AG09319 (cell line): ENCODE results near the gene MNS1.

Experiments
- DNase-seq: peaks from one replicate; pipeline ENCODE4 v3.0.0-alpha.2; 2010; ENCODE audit warnings: low read depth; ENCODE audit errors: extremely low read depth
- TF ChIP-seq, protein P1 (sequence below): IDR thresholded peaks from 2 replicates; pipeline ENCODE4 v1.5.1; 2011; ENCODE audit warnings: low read depth, mild to moderate bottlenecking, inconsistent platforms, low read length, moderate library complexity

MNS1 gene

DNA sequence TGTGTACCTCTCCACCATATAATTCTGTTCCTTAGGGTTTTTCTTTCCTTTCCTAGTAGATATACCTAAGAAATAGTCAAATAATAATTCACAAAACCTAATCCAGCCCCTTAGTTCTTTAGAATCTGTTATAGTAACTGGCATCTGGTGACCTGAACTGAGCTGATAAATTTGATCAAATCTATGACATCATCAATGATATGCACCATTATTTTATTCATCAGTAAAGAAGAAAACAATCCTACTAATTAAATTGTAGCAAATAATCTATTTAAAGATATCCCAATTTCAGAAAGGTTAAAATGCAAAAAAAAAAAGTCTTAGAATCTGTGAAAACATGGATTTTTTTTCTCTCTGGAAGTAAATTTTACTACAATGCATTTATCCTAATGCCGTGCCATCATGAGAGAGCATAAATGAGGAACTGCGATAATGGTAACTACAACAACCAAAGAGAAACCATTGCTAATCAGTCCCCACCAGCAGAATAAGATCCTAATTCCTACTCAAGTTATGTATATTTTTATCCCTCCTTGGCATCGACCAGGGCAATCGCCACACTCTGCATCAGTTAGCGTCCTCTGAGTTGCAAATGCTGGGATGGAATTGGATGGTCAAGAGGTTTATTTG, 6.6 kb upstream of the MNS1 start:
- TF ChIP-seq, protein P1, sequence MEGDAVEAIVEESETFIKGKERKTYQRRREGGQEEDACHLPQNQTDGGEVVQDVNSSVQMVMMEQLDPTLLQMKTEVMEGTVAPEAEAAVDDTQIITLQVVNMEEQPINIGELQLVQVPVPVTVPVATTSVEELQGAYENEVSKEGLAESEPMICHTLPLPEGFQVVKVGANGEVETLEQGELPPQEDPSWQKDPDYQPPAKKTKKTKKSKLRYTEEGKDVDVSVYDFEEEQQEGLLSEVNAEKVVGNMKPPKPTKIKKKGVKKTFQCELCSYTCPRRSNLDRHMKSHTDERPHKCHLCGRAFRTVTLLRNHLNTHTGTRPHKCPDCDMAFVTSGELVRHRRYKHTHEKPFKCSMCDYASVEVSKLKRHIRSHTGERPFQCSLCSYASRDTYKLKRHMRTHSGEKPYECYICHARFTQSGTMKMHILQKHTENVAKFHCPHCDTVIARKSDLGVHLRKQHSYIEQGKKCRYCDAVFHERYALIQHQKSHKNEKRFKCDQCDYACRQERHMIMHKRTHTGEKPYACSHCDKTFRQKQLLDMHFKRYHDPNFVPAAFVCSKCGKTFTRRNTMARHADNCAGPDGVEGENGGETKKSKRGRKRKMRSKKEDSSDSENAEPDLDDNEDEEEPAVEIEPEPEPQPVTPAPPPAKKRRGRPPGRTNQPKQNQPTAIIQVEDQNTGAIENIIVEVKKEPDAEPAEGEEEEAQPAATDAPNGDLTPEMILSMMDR: no peak
- DNase-seq: no peak

DNA sequence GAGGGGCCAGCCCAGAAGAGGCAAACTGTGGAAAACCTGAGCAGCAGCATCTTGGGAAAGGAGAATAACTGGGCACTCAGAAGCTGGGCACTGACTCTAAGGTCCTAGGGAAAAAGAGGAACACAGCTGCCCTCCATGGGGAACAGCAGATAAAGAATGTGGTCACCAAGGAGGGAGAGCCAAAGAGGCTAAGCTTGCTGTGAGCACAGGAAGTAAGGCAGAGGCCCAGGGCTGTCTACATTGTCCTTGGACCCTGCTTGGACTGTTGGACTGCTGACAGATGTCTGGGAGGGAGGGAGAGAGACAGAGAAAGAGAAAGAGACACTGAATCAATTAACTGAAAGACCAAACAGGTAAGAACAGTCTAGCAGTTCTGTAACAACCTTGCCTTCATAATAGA, 4.5 kb upstream of the MNS1 start:
- DNase-seq: no peak
- TF ChIP-seq, protein P1: no peak

DNA sequence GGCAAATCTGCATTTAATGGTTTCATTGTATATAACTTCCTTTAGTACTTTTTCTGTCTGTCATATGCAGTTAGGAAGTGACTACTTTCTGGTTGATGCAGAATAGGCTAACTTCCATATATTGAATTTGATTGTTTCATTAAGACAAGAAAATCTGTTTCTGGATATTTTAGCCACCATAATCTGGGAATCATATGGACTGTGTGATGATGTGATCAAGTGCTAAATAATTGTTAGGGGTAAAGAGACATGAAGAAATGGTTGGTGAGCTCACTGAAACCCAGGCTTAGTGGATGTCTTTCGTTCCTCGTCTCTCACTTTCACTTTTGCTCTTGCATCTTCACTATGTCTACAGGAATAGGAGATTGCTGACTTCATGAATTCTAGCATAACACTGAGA, 3.5 kb upstream of the MNS1 start:
- TF ChIP-seq, protein P1: no peak
- DNase-seq: no peak

DNA sequence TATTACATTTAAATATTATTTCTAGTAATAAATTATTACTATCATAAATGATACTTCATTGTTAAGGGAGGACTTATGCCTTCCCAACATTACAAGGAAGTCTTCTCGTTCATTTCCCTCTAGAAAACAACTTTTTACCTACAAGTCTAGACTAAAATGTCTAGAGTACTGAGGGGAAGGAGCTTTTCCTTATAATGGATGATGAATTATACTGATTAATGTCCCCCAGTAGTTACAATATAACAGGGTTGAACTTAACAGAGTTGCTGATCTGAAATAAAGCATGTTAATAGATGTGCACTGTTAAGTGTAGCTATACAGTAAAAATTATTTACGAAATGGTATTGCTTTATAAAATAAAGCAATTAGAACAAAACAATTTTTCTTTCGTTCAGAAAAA, 2.7 kb upstream of the MNS1 start:
- TF ChIP-seq, protein P1: no peak
- DNase-seq: no peak

DNA sequence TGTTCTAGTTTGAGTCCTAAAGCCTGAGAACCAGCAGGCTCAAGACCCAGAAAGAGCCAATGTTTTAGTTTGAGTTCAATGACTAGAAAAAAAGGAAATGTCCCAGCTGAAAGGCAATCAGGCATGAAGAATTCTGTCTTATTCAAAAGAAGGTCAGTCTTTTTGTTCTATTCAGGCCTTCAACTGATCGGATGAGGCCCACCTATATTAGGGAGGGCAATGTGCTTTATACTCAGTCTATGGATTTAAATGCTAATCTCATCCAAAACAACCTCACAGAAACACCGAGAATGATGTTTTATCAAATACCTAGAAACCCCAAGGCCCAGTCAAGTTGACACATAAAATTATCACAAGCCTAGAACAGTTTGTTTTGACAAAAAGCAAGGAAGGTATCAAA, 4.0 kb downstream of the MNS1 start:
- no peak for DNase-seq
- TF ChIP-seq, protein P1: no peak

DNA sequence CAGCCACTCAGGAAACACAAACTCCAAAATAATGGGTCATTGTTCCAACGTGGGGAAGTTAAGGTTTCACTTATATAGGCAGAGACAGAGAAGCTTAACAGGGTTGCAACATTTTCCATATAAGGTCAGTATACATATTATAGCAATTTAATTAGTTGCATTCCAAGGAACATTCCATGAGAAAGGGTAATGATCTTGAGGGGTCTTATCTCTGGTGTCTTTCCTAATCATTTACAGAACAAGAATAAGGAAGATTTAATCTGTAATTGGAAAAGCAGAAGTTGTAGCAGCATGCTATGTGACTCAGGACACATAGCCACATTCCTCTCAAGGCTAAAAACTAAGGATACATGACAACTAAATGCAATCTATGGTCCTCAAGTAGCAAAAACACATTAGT, 4.9 kb downstream of the MNS1 start:
- DNase-seq: no peak
- TF ChIP-seq, protein P1: no peak

DNA sequence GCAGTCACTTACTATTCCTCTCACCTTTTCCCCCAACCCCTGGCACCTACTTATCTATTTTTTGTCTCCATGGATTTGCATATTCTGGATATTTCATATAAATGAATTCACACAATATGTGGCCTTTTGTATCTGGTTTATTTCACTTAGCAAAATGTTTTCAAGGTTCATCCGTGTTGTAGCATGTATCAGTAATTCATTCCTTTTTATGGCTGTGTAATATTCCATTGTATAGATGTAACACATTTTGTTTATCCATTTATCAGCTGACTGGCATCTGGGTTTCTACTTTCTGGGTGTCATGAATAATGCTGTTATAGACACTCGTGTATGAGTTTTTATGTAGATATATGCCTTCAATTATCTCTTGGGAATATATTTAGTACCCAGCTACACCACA, 5.8 kb downstream of the MNS1 start:
- TF ChIP-seq, protein P1: no peak

More for the DNA sequence above, 5.8 kb downstream of the MNS1 start:
- no peak for DNase-seq
